ENCODE results near the gene HOXD13.
A peak's percentile ranks its signal among the peaks of the same experiment; 100 is the strongest.

The HOXD13 gene

GRCh38 chr2:176106581-176107539 is 14.3 kb downstream of the HOXD13 start, which contains the start of gene HOXD11:
Gene HOXD11, plus strand, starts transcription at chr2:176107280. Its CDS starts 76 bp downstream, at chr2:176107356.
- no peak for DNase-seq

DNA sequence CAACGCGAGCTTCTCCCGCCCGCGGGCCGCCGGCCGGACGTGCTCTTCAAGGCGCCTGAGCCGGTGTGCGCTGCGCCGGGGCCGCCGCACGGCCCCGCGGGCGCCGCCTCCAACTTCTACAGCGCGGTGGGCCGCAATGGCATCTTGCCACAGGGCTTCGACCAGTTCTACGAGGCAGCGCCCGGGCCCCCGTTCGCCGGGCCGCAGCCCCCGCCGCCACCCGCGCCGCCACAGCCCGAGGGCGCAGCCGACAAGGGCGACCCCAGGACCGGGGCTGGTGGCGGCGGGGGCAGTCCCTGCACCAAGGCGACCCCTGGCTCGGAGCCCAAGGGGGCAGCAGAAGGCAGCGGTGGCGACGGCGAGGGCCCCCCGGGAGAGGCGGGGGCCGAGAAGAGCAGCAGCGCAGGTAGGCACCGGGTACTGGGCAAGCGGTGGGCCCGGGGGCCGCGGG is 15.2 kb downstream of the HOXD13 start:
- DNase-seq = no peak

DNA sequence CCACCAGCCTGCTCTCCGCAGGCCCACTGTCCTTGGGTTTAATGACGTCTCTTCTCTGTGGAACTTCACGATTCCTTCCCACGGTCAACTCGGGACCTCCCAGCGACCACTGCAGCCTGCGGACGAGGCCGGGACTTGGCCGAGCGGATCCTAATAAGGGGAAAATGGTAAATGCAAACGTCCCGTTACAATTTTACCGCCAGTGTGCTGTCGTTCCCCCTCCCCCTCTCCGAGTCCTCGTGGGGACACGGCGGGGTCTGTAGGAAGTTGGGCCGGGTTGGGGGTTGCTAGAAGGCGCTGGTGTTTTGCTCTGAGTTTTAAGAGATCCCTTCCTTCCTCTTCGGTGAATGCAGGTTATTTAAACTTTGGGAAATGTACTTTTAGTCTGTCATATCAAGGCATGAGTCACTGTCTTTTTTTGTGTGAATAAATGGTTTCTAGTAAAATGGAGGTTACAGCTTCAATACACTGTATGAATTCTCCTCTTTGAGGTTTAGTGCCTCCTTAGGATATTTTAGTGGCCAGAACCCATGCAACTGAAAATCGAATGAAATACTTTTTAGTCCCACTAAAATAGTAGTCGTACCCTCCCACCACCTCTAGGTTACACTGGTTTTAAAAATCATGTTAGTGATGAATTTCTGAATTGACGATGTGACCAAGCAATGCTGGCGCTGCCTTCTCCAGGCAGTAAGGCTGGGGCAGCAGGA is 16.8 kb downstream of the HOXD13 start:
- no peak for DNase-seq

- DNase-seq = no peak
Observed at GRCh38 chr2:176109946-176110345, 17.4 kb downstream of the HOXD13 start.

DNA sequence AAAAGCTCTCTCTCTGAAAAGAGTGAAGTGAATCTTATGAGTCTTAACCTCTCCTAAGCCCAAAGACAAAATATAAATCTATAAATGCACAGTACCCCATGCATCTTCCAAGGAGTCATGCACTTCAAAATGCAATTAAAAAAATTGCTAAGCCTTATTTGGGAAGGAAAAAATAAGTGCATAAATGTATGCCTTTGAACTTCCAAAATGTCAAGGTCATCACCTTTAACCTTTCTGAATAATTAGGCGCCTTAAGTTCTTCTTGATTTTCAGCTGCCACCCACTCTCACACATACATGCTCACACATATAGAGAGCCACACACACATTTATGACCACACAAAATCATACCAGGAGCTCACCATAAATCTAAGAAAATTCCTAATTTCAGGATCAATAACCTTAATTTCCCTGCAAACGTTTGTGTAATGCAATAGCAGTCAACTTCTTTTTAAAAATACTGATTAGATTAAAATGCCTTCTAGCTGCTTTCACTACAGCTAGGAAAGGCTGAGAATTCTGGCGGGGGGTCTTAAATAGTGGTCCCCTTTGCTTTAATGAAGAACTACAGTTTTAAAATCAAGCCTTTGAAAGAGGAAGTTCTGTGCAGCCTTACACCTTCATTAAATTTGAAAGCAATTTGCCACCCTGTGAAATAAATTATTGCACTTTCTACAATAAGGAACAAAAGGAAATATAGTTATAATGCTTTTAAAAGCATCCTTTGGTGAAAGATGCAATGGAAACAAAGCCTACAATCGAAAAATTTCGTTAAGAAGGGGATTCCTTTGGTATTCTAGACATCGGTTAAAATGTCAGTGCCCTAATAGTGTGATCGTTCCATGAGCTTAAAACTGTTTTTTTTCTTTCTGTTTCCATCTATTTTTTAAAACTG is 18.1 kb downstream of the HOXD13 start:
- no peak for DNase-seq

- peak; percentile 60 for DNase-seq
Observed at GRCh38 chr2:176111309-176111663, 18.8 kb downstream of the HOXD13 start.

- DNase-seq = no peak
Observed at GRCh38 chr2:176111846-176112374, 19.4 kb downstream of the HOXD13 start.

DNA sequence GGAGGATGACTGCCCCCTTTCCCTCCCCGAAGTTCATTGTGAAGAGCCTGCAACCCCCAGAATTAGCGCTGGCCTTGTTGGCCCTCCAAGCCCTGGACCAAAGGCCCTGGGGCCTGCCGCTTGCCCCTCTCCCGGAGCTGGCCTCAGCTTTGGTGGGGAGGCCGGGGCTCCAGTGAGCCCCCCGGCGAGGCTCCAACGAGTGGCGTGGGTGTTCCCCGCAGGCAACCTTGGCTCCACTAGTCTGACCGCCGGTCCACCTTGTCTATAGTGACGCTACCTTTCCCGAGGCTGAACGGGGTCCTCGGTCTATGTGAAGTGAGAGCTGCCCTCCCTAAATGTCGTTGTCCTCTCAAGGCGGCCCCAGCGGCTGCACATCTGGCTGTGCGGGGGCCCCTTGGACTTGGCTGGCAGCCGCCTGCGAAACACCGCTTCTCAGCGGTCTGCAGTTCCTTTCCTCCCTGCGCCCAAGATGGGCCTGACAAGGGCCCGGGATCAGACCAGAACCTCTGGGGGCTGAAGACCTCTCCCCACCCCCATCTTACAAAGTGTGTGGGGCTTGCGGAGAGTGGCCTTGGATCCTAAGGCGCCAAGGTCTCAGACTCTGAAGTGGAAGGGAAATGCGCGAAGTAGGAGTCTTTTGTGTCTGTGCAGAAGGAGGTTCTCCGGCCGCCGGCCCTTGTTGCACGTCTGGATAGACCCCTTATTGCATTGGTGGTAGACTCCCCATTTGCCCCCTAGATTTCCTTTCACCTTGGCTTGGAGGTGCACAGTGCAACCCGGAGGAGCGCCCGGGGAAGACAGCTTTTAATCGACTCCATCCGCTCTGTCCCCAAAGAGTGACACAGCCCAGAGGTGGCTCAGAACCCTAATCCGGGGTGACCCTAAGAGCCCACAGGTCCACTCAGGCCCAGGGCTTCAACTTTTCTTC is 20.1 kb downstream of the HOXD13 start:
- no peak for DNase-seq

- no peak for DNase-seq
Observed at GRCh38 chr2:176114120-176114929, 21.8 kb downstream of the HOXD13 start.

DNA sequence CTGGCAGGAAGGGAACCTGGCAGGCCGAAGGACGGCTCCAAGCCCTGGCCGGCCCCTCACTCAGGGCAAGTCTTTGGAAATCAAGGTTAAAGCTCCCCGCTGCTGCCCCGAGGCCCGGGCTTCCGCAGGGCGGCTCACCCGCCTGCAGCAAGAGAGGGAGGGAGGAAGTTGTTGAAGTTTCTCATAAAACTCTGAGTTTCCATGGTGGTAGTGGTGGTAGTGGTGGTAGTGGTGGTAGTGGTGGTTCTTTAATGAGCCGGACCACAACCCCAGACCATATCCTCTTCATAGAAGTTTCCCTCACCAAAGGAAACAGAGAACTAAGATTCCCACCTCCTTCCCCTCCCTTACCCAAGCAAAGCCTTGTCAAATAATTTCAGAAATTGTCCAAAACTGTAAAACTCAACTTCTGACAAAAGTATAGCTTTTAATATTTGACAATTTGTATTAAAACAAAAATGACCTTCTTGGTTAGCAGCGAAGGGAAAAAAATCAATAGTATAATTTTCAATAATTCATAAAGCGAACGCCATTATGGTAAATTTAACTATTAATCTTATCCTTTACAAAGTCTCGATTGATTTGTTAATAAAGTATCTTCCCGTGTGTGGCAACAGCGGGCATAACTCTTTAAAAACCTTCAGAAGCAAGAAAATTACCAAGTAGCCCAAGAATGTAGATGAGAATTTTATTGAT is 22.6 kb downstream of the HOXD13 start:
- DNase-seq = no peak

DNA sequence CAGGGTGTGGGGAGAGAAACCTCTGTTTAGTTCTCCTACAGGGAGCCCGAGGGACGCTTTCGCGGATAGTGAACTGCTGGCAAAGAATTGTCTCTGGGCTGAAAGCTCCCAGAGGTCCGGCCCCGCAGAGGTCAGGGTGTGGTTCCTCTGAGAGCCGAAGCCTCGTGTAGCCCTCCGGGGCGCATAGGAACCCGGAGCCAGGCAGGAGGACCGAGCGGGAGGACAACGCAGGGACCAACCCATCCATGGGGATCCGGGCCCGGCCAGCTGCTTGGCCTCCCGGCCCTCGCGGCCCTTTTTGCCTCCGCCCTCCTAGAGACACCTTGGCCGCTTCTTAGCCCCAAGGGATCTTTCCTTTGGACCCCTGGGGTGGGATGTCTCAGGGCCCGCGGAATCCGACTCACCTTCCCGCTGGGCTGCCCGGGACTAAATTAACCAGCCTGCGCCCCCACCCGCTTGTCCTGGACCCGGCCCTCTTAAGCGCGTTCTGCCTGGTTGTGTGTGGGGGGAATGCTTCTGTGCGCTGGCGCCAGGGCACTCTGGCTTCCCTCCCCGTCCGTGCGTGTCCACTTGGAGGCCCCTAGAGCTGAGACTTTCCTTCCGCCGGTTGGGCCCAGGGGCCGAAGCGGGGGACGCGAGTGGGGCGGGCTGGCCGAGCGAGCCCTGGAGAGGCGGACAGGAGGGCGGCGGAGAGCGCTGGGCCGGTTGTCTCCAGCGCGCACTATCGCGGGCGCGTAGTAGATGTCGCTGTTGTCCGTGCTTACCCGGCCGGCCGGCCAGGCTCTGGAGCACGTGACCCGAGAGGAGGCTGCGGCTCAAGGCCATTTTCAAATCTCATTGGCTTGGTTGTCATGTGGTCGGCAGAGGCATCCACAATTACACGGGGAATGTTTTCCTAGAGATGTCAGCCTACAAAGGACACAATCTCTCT is 23.6 kb downstream of the HOXD13 start, which contains the start of gene HOXD10:
Gene HOXD10 (plus strand): TSS at position 896 of the 931 bp plus-strand sequence. CDS start 56 bp downstream, outside the sequence.
- DNase-seq = peak; percentile 73

DNA sequence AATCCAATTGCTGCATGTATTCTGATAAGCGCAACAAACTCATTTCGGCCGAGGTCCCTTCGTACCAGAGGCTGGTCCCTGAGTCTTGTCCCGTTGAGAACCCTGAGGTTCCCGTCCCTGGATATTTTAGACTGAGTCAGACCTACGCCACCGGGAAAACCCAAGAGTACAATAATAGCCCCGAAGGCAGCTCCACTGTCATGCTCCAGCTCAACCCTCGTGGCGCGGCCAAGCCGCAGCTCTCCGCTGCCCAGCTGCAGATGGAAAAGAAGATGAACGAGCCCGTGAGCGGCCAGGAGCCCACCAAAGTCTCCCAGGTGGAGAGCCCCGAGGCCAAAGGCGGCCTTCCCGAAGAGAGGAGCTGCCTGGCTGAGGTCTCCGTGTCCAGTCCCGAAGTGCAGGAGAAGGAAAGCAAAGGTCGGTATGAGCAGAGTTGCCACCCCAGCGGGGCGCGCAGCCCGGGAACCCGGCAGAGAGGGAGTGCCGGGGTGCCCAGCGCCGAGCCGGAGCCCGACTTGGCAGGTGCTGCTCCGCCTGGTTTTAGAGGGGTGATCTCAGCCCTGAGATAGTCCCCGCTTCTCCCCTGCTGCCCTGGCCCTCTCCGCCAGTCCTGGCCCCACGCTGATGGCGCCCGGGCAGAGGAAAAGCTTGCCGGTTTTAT is 24.8 kb downstream of the HOXD13 start:
- DNase-seq = no peak

DNA sequence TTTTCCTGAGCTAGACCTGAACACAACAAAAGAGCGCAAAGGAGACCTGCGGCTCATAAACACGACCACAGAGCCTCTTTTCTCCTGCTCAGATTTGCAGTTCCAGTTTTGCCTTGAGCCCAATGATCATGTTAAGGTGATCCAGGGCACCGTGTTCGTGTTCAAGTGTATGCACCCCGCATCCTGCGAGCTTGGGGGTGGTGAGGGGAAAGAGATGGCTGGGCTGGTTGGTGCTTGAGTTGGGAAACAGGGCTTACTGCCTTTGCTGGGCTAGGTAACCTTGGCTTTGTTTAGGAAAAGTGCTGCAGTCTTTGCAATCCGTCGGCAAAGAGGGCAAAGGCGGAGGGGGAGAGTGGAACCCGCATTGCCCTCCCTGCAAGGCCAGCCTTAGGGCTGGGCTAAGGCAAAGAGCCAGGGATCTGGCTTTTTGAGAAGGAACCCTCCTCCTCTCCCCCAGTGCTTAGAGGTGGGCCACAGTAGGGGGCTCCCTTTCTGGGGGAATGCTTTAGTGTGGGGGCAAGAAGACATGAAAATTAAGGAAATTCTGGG is 25.4 kb downstream of the HOXD13 start:
- no peak for DNase-seq

DNA sequence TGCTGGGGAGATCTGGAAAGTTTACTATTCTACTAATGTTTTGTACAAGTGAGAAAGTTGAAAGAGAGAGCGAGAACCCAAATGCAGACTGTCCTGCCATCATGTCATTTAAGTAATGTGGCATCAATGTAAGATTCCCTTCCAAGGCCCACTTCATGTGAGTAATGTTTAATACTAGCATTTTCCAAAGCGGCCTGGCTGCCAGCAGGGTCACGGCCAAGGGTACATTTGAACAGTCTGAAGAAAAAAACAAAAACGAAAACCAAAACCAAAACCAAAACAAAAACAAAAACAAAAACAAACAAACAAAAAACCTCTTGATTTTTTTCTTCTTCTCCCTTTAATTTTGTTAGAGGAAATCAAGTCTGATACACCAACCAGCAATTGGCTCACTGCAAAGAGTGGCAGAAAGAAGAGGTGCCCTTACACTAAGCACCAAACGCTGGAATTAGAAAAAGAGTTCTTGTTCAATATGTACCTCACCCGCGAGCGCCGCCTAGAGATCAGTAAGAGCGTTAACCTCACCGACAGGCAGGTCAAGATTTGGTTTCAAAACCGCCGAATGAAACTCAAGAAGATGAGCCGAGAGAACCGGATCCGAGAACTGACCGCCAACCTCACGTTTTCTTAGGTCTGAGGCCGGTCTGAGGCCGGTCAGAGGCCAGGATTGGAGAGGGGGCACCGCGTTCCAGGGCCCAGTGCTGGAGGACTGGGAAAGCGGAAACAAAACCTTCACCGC is 26.2 kb downstream of the HOXD13 start:
- peak; percentile 43 for DNase-seq

DNA sequence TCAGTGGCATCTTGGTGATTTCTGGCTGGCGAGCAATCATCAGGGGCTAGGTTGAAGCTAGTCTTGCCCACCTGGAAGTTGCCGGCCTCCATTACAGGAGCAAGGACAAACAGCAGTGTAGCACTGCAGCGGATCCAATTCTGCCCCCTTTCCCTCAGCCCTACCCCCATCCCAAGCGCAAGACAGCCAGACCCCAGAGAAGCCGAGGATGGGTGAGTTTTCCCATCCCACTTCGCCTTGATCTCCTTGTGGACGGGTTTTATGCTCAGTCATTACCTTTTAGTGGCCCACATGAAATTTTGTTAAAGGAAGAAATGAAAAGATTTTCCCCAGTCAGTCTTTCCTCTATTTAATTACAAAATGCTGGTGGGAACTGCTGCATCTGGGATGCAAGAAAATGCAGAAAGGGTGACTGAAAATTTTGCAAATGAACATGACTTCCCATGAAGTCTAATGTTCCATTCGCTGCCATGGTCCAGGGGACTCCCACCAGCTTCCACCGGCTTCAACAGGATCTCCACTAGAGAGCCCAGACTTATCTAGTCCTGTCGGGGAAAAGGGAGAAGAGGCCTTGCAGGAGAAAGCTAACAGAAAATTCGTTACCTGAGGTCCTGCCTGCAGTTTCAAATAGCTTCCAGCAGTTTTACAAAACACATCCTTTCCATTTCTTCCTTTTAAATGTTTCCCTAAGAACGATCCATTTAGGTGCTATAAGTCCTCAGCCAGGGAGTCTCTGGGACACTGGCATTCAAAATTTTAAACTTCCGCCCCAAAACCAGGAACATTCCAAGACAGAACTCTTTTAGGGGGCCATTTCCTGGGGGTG is 28.1 kb downstream of the HOXD13 start:
- DNase-seq = no peak
